ENCODE results near the gene FNBP1L. TPM values are rescaled to one million over a fixed set of nuclear protein-coding genes. Genes with fewer than 3 reads are reported as not detected.

Gene FNBP1L
- polyA plus RNA-seq, 1 experiment: 5.5 TPM

GRCh38 chr1:93521618-93522017, 73.7 kb downstream of the FNBP1L start:
- ChIA-PET CTCF (no interaction called here), POLR2A (no interaction called here)
- TF ChIP-seq, protein P1, sequence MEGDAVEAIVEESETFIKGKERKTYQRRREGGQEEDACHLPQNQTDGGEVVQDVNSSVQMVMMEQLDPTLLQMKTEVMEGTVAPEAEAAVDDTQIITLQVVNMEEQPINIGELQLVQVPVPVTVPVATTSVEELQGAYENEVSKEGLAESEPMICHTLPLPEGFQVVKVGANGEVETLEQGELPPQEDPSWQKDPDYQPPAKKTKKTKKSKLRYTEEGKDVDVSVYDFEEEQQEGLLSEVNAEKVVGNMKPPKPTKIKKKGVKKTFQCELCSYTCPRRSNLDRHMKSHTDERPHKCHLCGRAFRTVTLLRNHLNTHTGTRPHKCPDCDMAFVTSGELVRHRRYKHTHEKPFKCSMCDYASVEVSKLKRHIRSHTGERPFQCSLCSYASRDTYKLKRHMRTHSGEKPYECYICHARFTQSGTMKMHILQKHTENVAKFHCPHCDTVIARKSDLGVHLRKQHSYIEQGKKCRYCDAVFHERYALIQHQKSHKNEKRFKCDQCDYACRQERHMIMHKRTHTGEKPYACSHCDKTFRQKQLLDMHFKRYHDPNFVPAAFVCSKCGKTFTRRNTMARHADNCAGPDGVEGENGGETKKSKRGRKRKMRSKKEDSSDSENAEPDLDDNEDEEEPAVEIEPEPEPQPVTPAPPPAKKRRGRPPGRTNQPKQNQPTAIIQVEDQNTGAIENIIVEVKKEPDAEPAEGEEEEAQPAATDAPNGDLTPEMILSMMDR (IDR thresholded peaks at IDR 0.05; ENCODE audit: insufficient read depth, low read depth, low read length): no peak
- H3K27me3 ChIP-seq (ENCODE audit: control insufficient read depth, insufficient read depth, low read length): no peaks in the 10 kb centered on the region
- no peaks in the 10 kb centered on the region for H3K36me3 ChIP-seq (ENCODE audit: control insufficient read depth, insufficient read depth, low read length)
- no peak for DNase-seq (ENCODE audit: low read depth)
- no peak overlapping the region for H3K4me3 ChIP-seq (ENCODE audit: low read depth, low read length)

DNA sequence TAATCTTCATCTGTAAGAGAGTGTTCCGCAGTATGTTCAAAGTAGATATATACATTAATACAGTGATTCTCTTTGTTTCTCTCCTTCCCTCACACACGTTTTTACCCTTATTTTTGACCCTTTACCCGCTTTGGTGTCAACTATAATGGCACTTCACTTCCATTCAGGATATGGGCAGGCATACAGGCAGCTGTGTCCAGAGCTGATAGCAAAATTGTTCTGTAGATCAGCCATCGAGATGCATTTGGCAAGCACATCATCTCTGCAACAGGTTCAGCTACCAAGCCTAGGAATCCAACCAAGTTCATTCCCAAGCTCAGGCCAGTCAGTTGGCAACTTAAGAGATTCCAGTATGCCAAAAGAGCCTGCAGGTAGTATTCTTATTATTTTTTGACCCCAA, 74.8 kb downstream of the FNBP1L start:
- CTCF ChIA-PET: no interaction called here
- H3K36me3 ChIP-seq (ENCODE audit: control insufficient read depth, insufficient read depth, low read length): no peaks in the 10 kb centered on the region

GRCh38 chr1:93525431-93525830, 77.5 kb downstream of the FNBP1L start:
- H3K36me3 ChIP-seq (ENCODE audit: control insufficient read depth, insufficient read depth, low read length): no peaks in the 10 kb centered on the region
- no peak overlapping the region for H3K4me3 ChIP-seq (ENCODE audit: low read depth, low read length)
- ChIA-PET CTCF (no interaction called here), POLR2A (no interaction called here)
- no peaks in the 10 kb centered on the region for H3K27me3 ChIP-seq (ENCODE audit: control insufficient read depth, insufficient read depth, low read length)
- TF ChIP-seq, protein P1 (IDR thresholded peaks at IDR 0.05; ENCODE audit: insufficient read depth, low read depth, low read length): no peak
- no peak for DNase-seq (ENCODE audit: low read depth)

More for the DNA sequence above, 74.8 kb downstream of the FNBP1L start:
- Histone ChIP-seq H3K4me3 (ENCODE audit: low read depth, low read length) (no peak overlapping the region), H3K27me3 (ENCODE audit: control insufficient read depth, insufficient read depth, low read length) (no peaks in the 10 kb centered on the region)
- TF ChIP-seq, protein P1 (IDR thresholded peaks at IDR 0.05; ENCODE audit: insufficient read depth, low read depth, low read length): no peak
- POLR2A ChIA-PET: no interaction called here
- DNase-seq (ENCODE audit: low read depth): no peak

DNA sequence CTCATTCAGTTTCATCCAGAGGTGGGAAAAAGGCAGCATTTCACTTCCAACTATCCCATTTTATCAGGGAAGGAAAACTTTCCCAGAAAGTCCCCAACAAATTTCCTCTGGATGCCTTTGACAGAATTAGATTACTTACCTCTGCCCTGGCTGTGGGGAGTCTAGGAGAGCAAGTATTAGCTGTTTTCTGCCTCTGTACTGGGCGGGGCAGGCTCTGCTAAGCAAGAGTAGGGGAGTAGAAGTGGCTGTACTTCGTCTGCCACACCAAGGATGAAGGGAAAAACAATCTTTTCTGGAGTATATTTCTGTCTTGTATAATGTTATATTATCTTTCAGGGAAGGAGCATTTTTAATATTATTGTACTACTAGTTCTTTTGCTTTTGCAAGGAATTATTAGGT, 78.5 kb downstream of the FNBP1L start:
- no peak overlapping the region for H3K4me3 ChIP-seq (ENCODE audit: low read depth, low read length)
- CTCF ChIA-PET: interaction anchor here (0.8 to 1.1 kb wide), 2 partner anchors 16 to 19 kb away, joined by 3 to 4 read pairs; no protein-coding TSS in a partner anchor
- no peak for DNase-seq (ENCODE audit: low read depth)
- TF ChIP-seq, protein P1 (IDR thresholded peaks at IDR 0.05; ENCODE audit: insufficient read depth, low read depth, low read length): no peak
- H3K36me3 ChIP-seq (ENCODE audit: control insufficient read depth, insufficient read depth, low read length): no peaks in the 10 kb centered on the region
- no peaks in the 10 kb centered on the region for H3K27me3 ChIP-seq (ENCODE audit: control insufficient read depth, insufficient read depth, low read length)
- POLR2A ChIA-PET: no interaction called here

- no peaks in the 10 kb centered on the region for H3K27me3 ChIP-seq (ENCODE audit: control insufficient read depth, insufficient read depth, low read length)
- TF ChIP-seq, protein P1 (IDR thresholded peaks at IDR 0.05; ENCODE audit: insufficient read depth, low read depth, low read length): no peak
- CTCF ChIA-PET: no interaction called here
- no peak overlapping the region for H3K4me3 ChIP-seq (ENCODE audit: low read depth, low read length)
- POLR2A ChIA-PET: no interaction called here
- no peak for DNase-seq (ENCODE audit: low read depth)
- no peaks in the 10 kb centered on the region for H3K36me3 ChIP-seq (ENCODE audit: control insufficient read depth, insufficient read depth, low read length)
Observed at GRCh38 chr1:93528412-93528811, 80.5 kb downstream of the FNBP1L start.

Measured in BJ (cell line).